Uterus (tissue), 2 donors: ENCODE data around the gene CELF2.
"Not testable (repeated sequence)": the region's sequence is repeated elsewhere in the genome, so short reads cannot be mapped to it uniquely, and the experiment has no call there.

ENCODE experiments used
- CTCF ChIP-seq, 4 experiments: fragments of 200-600 bp in 2 of 4; fragments of 450-650 bp in 2 of 4; sonication (generic) in 2 of 4; IDR thresholded peaks; one replicate each; pipeline ENCODE4 v1.5.1; 2016 to 2019; ENCODE audit warnings: antibody characterized with exemption in 4 of 4, mild to moderate bottlenecking in 2 of 4, moderate library complexity in 1 of 4
- POLR2A ChIP-seq, 2 donors: fragments of 450-650 bp; IDR thresholded peaks; one replicate each; pipeline ENCODE4 v1.6.1; 2016; ENCODE audit warnings: antibody characterized with exemption in 2 of 2, mild to moderate bottlenecking in 1 of 2, moderate library complexity in 1 of 2

GRCh38 chr10:11127017-11127416, 109.3 kb downstream of the CELF2 start:
- TF ChIP-seq CTCF, POLR2A (IDR thresholded peaks at IDR 0.05): not testable (repeated sequence)
